A549 (cell line): ENCODE data around the gene ACBD6. TPM values are rescaled to one million over a fixed set of nuclear protein-coding genes. Genes with fewer than 3 reads are reported as not detected.

Experiments
- ATAC-seq, 2 experiments: fragments of 200-7000 bp in 1 of 2; fragments of >200 bp in 1 of 2; cut with Nextera tagmentation in 1 of 2; cut with Tn5 transposase in 1 of 2; 3 replicates each; pipeline versions ENCODE4 v1.8.0 to v1.9.1; 2018 to 2020; ENCODE audit warnings: mild to moderate bottlenecking in 1 of 2, moderate library complexity in 1 of 2
- CTCF ChIA-PET: fragments of 300-600 bp; sonication (Branson Sonifier 250); formaldehyde crosslinking; extraction: SDS; loops from one replicate; lab custom pipeline; 2021; ENCODE audit warnings: antibody characterized with exemption, inconsistent platforms; lab: Yijun Ruan, JAX
- POLR2A ChIA-PET: fragments of 350-600 bp; formaldehyde crosslinking; extraction: SDS; loops from one replicate; lab custom pipeline; 2021; ENCODE audit warnings: antibody characterized with exemption, inconsistent platforms; lab: Yijun Ruan, JAX
- DNase-seq, 2 experiments: peaks; one replicate each; pipeline versions ENCODE4 v3.0.0 to v3.0.0-alpha.2; 2011 to 2016; ENCODE audit warnings: low read depth in 1 of 2, low spot score in 1 of 2
- FAIRE-seq: peaks from 2 replicates; lab custom pipeline; 2011; peaks lifted over from hg19 to GRCh38; lab: Jason Lieb, UNC
- H3K27ac ChIP-seq, 2 experiments: fragments of >200 bp; sonication (Bioruptor Twin); formaldehyde crosslinking; 3 replicates each; pipeline ENCODE4 v1.5.1; 2016 to 2017
- H3K4me1 ChIP-seq: fragments of >200 bp; sonication (Bioruptor Twin); formaldehyde crosslinking; 3 replicates; pipeline ENCODE4 v1.6.1; 2016
- H3K4me2 ChIP-seq: fragments of >200 bp; sonication (Bioruptor Twin); formaldehyde crosslinking; 3 replicates; pipeline ENCODE4 v1.6.1; 2016
- H3K4me3 ChIP-seq: fragments of >200 bp; sonication (Bioruptor Twin); formaldehyde crosslinking; 3 replicates; pipeline ENCODE4 v1.5.1; 2016
- H3K9me3 ChIP-seq: fragments of >200 bp; sonication (Bioruptor Twin); formaldehyde crosslinking; 3 replicates; pipeline ENCODE4 v1.6.1; 2016
- CBX2 ChIP-seq: fragments of 200-600 bp; sonication (generic); IDR thresholded peaks from 2 replicates; pipeline ENCODE4 v1.6.1; 2016; ENCODE audit warnings: low read depth, mild to moderate bottlenecking, borderline replicate concordance
- CBX8 ChIP-seq: fragments of 200-600 bp; sonication (generic); IDR thresholded peaks from 2 replicates; pipeline ENCODE4 v1.6.1; 2016
- CEBPB ChIP-seq, 2 experiments: fragments of >200 bp in 1 of 2; sonication (Bioruptor Twin) in 1 of 2; formaldehyde crosslinking in 1 of 2; IDR thresholded peaks; 2 replicates each; pipeline ENCODE4 v1.6.1; 2012 to 2016
- CHD2 ChIP-seq: fragments of 150-350 bp; IDR thresholded peaks from 2 replicates; pipeline ENCODE4 v1.6.1; 2014; ENCODE audit warnings: low read length; ENCODE audit not compliant: partially characterized antibody
- CHD4 ChIP-seq: fragments of 200-600 bp; sonication (generic); IDR thresholded peaks from 2 replicates; pipeline ENCODE4 v1.6.1; 2016; ENCODE audit warnings: antibody characterized with exemption, mild to moderate bottlenecking, borderline replicate concordance
- EHMT2 ChIP-seq: fragments of 200-600 bp; sonication (generic); IDR thresholded peaks from 2 replicates; pipeline ENCODE4 v1.6.1; 2016; ENCODE audit warnings: antibody characterized with exemption, low read depth, mild to moderate bottlenecking, moderate library complexity
- ESRRA ChIP-seq: fragments of 150-350 bp; IDR thresholded peaks from 2 replicates; pipeline ENCODE4 v1.6.1; 2014; ENCODE audit warnings: mild to moderate bottlenecking, low read length, borderline replicate concordance
- FOSB ChIP-seq: fragments of 250-450 bp; sonication (Bioruptor Pico); IDR thresholded peaks from 2 replicates; pipeline ENCODE4 v1.5.0; 2020; ENCODE audit warnings: mild to moderate bottlenecking, moderate library complexity
- HDAC2 ChIP-seq: fragments of 200-600 bp; sonication (generic); IDR thresholded peaks from 2 replicates; pipeline ENCODE4 v1.6.1; 2016
- HOXA7 ChIP-seq: fragments of 250-450 bp; sonication (Bioruptor Pico); IDR thresholded peaks from 2 replicates; pipeline ENCODE4 v1.5.0; 2020; ENCODE audit warnings: mild to moderate bottlenecking, moderate library complexity
- JUN ChIP-seq, 2 experiments: fragments of >200 bp; sonication (Bioruptor Twin); formaldehyde crosslinking; IDR thresholded peaks; 2 replicates in 1 of 2; 3 replicates in 1 of 2; pipeline ENCODE4 v1.6.1; 2016 to 2017
- MAZ ChIP-seq: fragments of 150-350 bp; IDR thresholded peaks from 2 replicates; pipeline ENCODE4 v1.6.1; 2014; ENCODE audit warnings: antibody characterized with exemption, low read depth, low read length, borderline replicate concordance
- NFE2L2 ChIP-seq: fragments of 150-350 bp; conservative IDR thresholded peaks from 2 replicates; pipeline ENCODE4 v1.6.1; 2014; ENCODE audit warnings: low read length
- POLR2A ChIP-seq: IDR thresholded peaks from 2 replicates; pipeline ENCODE4 v1.6.1; 2012; ENCODE audit warnings: mild to moderate bottlenecking, low read length
- RAD21 ChIP-seq, 2 experiments: fragments of >200 bp in 1 of 2; sonication (Bioruptor Twin) in 1 of 2; formaldehyde crosslinking in 1 of 2; IDR thresholded peaks in 1 of 2; conservative IDR thresholded peaks in 1 of 2; 2 replicates in 1 of 2; 3 replicates in 1 of 2; pipeline ENCODE4 v1.6.1; 2012 to 2018; ENCODE audit warnings: inconsistent platforms in 1 of 2
- RARB ChIP-seq: fragments of 250-450 bp; sonication (Bioruptor Pico); IDR thresholded peaks from 2 replicates; pipeline ENCODE4 v1.8.0; 2021; ENCODE audit warnings: mild to moderate bottlenecking, moderate library complexity
- RCOR1 ChIP-seq: fragments of 150-350 bp; IDR thresholded peaks from 2 replicates; pipeline ENCODE4 v1.6.1; 2014; ENCODE audit warnings: antibody characterized with exemption, low read length, low read depth
- RFX5 ChIP-seq: fragments of 450-650 bp; IDR thresholded peaks from 2 replicates; pipeline ENCODE4 v1.7.1; 2014; ENCODE audit warnings: antibody characterized with exemption, mild to moderate bottlenecking, moderate library complexity
- SREBF2 ChIP-seq: fragments of 450-650 bp; IDR thresholded peaks from 2 replicates; pipeline ENCODE4 v1.6.1; 2014; ENCODE audit warnings: mild to moderate bottlenecking, moderate library complexity
- TFCP2L1 ChIP-seq: fragments of 250-450 bp; sonication (Bioruptor Pico); IDR thresholded peaks from 2 replicates; pipeline ENCODE4 v1.5.0; 2021; ENCODE audit warnings: mild to moderate bottlenecking
- TP53 ChIP-seq: fragments of 250-450 bp; sonication (Bioruptor Pico); IDR thresholded peaks from 2 replicates; pipeline ENCODE4 v1.5.0; 2021; ENCODE audit warnings: mild to moderate bottlenecking, moderate library complexity
- ZSCAN20 ChIP-seq: fragments of 250-450 bp; sonication (Bioruptor Pico); IDR thresholded peaks from 2 replicates; pipeline ENCODE4 v1.8.0; 2022; ENCODE audit warnings: mild to moderate bottlenecking, moderate library complexity
- WGBS: methylation state at CpG from one replicate; pipeline ENCODE4 v1.1.6; 2017; ENCODE audit errors: missing lambda C conversion rate; 5-methylcytosine and 5-hydroxymethylcytosine counted together
- polyA plus RNA-seq, 4 experiments: library from polyadenylated mRNA; depleted of rRNA in 3 of 4; stranded (reverse); fragments of >200 nt; fragmentation: RNase III in 1 of 4; extraction: RNeasy Plus Mini Kit Qiagen cat#74134 plus additional on column Dnase treatment in 1 of 4; gene quantifications; 2 replicates in 3 of 4; 3 replicates in 1 of 4; pipeline ENCODE4 v1.2.3, GENCODE V29; 2011 to 2017
- TF ChIP-seq, protein P1 (sequence below): IDR thresholded peaks from 2 replicates; pipeline ENCODE4 v1.6.1; 2012; ENCODE audit warnings: low read depth, borderline replicate concordance
- TF ChIP-seq, protein P2 (sequence below): fragments of 150-350 bp; IDR thresholded peaks from 2 replicates; pipeline ENCODE4 v1.6.1; 2014; ENCODE audit warnings: low read depth, mild to moderate bottlenecking, low read length
- TF ChIP-seq, protein P3 (sequence below): fragments of 250-450 bp; sonication (Bioruptor Pico); IDR thresholded peaks from 2 replicates; pipeline ENCODE4 v1.5.0; 2020; ENCODE audit warnings: low read depth, mild to moderate bottlenecking, moderate library complexity
- TF ChIP-seq, protein P4 (sequence below): fragments of >200 bp; sonication (Bioruptor Twin); formaldehyde crosslinking; IDR thresholded peaks from 2 replicates; pipeline ENCODE4 v1.6.1; 2016
- TF ChIP-seq, protein P5 (sequence below): fragments of 200-600 bp; sonication (generic); IDR thresholded peaks from 2 replicates; pipeline ENCODE4 v1.6.1; 2016; ENCODE audit warnings: antibody characterized with exemption, mild to moderate bottlenecking, moderate library complexity
- TF ChIP-seq, protein P6 (sequence below): IDR thresholded peaks from 2 replicates; pipeline ENCODE4 v1.6.1; 2012

The ACBD6 gene
- polyA plus RNA-seq, 2 of the 4 experiments (the other 2 are of a cell fraction) = 61.4 to 91.3 TPM

DNA sequence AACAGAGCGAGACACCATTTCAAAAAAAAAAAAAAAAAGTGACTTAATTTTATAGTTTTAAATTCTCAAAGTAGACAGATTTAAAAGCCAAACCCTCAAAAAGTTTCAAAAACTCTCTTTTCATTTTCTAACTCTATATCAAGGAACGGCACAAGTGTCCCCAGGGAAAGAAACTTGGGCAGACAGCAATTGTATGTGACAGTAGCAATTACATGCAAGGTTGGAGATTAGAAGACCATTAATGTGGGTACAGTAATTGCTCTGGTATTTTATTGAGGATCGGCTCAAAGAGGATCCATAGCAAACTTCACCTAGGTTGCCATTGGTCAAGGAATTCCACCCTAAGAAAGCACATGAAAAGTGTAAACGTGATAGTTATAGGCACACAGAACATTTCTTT lies 46.2 kb downstream of the ACBD6 start:
- H3K27ac ChIP-seq = no peak overlapping the region
- 91% methylated on average over 4 of the region's 4 CpGs for WGBS
- ChIA-PET CTCF (interaction anchor here (0.7 kb wide), 1 partner anchor 133 kb away, joined by 3 read pairs; no protein-coding TSS in a partner anchor), POLR2A (no interaction called here)
- no peak for DNase-seq
- no peaks in the 10 kb centered on the region for H3K4me1 ChIP-seq
- TF ChIP-seq, protein P1, sequence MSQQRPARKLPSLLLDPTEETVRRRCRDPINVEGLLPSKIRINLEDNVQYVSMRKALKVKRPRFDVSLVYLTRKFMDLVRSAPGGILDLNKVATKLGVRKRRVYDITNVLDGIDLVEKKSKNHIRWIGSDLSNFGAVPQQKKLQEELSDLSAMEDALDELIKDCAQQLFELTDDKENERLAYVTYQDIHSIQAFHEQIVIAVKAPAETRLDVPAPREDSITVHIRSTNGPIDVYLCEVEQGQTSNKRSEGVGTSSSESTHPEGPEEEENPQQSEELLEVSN = no peak
- TF ChIP-seq HDAC2 (no peak), JUN (IDR thresholded peaks at IDR 0.05) (no peak), ZSCAN20 (CRISPR knock-in tag) (no peak), SREBF2 (no peak), CEBPB (IDR thresholded peaks at IDR 0.05) (no peak), MAZ (no peak), RARB (no peak), EHMT2 (no peak), RCOR1 (no peak), CBX8 (no peak), RAD21 (conservative IDR thresholded peaks at IDR 0.05 in 1 of 2, IDR thresholded peaks at IDR 0.05 in 1 of 2) (no peak), NFE2L2 (no peak), POLR2A (no peak), CHD2 (no peak), TP53 (CRISPR knock-in tag) (no peak), HOXA7 (CRISPR knock-in tag) (no peak)
- TF ChIP-seq, protein P2, sequence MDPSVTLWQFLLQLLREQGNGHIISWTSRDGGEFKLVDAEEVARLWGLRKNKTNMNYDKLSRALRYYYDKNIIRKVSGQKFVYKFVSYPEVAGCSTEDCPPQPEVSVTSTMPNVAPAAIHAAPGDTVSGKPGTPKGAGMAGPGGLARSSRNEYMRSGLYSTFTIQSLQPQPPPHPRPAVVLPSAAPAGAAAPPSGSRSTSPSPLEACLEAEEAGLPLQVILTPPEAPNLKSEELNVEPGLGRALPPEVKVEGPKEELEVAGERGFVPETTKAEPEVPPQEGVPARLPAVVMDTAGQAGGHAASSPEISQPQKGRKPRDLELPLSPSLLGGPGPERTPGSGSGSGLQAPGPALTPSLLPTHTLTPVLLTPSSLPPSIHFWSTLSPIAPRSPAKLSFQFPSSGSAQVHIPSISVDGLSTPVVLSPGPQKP = no peak
- TF ChIP-seq, protein P3, sequence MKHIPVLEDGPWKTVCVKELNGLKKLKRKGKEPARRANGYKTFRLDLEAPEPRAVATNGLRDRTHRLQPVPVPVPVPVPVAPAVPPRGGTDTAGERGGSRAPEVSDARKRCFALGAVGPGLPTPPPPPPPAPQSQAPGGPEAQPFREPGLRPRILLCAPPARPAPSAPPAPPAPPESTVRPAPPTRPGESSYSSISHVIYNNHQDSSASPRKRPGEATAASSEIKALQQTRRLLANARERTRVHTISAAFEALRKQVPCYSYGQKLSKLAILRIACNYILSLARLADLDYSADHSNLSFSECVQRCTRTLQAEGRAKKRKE (CRISPR knock-in tag) = no peak
- TF ChIP-seq, protein P4, sequence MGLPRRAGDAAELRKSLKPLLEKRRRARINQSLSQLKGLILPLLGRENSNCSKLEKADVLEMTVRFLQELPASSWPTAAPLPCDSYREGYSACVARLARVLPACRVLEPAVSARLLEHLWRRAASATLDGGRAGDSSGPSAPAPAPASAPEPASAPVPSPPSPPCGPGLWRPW = no peak
- peaks cover 12% of the 10 kb centered on the region; the same call in 2 of the 3 replicates for H3K9me3 ChIP-seq
- ATAC-seq = no peak
- no peak overlapping the region for H3K4me2 ChIP-seq
- H3K4me3 ChIP-seq = no peak overlapping the region
- no peak for FAIRE-seq

DNA sequence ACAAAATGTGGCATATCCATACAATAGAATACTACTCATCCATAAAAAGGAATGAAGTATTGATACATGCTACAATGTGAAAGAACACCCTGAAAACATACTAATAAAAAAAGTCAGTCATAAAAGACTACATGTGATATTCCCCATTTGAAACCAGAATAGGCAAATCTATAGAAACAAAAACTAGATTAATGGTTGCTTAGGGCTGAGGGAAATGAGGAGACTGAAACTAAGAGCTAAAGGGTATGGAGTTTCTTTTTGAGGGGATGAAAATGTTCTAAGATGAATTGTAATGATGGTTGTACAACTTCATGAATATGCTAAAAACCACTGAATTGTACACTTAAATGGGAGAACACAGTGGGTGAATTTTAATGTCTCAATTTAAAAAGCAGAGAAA lies 50.9 kb downstream of the ACBD6 start:
- ChIA-PET CTCF (interaction anchor here (1.1 kb wide), 1 partner anchor 26 kb away, joined by 3 read pairs; no protein-coding TSS in a partner anchor), POLR2A (no interaction called here)
- Histone ChIP-seq H3K4me1 (no peaks in the 10 kb centered on the region), H3K4me3 (no peak overlapping the region), H3K27ac (no peak overlapping the region), H3K4me2 (no peak overlapping the region), H3K9me3 (peaks cover 17% of the 10 kb centered on the region; the same call in 2 of the 3 replicates)
- ATAC-seq (no peak), FAIRE-seq (no peak), DNase-seq (no peak)
- TF ChIP-seq CBX8 = no peak
- TF ChIP-seq RFX5 = no peak
- no peak for TF ChIP-seq TP53 (CRISPR knock-in tag)
- TF ChIP-seq, protein P5, sequence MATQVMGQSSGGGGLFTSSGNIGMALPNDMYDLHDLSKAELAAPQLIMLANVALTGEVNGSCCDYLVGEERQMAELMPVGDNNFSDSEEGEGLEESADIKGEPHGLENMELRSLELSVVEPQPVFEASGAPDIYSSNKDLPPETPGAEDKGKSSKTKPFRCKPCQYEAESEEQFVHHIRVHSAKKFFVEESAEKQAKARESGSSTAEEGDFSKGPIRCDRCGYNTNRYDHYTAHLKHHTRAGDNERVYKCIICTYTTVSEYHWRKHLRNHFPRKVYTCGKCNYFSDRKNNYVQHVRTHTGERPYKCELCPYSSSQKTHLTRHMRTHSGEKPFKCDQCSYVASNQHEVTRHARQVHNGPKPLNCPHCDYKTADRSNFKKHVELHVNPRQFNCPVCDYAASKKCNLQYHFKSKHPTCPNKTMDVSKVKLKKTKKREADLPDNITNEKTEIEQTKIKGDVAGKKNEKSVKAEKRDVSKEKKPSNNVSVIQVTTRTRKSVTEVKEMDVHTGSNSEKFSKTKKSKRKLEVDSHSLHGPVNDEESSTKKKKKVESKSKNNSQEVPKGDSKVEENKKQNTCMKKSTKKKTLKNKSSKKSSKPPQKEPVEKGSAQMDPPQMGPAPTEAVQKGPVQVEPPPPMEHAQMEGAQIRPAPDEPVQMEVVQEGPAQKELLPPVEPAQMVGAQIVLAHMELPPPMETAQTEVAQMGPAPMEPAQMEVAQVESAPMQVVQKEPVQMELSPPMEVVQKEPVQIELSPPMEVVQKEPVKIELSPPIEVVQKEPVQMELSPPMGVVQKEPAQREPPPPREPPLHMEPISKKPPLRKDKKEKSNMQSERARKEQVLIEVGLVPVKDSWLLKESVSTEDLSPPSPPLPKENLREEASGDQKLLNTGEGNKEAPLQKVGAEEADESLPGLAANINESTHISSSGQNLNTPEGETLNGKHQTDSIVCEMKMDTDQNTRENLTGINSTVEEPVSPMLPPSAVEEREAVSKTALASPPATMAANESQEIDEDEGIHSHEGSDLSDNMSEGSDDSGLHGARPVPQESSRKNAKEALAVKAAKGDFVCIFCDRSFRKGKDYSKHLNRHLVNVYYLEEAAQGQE = no peak
- TF ChIP-seq, protein P3 (CRISPR knock-in tag) = no peak
- TF ChIP-seq CBX2 = no peak
- TF ChIP-seq RCOR1 = no peak
- no peak for TF ChIP-seq CHD2
- TF ChIP-seq, protein P6, sequence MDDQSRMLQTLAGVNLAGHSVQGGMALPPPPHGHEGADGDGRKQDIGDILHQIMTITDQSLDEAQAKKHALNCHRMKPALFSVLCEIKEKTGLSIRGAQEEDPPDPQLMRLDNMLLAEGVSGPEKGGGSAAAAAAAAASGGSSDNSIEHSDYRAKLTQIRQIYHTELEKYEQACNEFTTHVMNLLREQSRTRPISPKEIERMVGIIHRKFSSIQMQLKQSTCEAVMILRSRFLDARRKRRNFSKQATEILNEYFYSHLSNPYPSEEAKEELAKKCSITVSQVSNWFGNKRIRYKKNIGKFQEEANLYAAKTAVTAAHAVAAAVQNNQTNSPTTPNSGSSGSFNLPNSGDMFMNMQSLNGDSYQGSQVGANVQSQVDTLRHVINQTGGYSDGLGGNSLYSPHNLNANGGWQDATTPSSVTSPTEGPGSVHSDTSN = no peak
- TF ChIP-seq TFCP2L1 = no peak
- TF ChIP-seq CHD4 = no peak
- TF ChIP-seq SREBF2 = no peak
- TF ChIP-seq, protein P4 = no peak
- no peak for TF ChIP-seq ZSCAN20 (CRISPR knock-in tag)
- no peak for TF ChIP-seq FOSB (CRISPR knock-in tag)
- TF ChIP-seq ESRRA = no peak
